IPS DF 6.9 (cell line): Measurements from ENCODE around the gene NFKB2.

Experiments used
- DNase-seq: peaks from one replicate; pipeline ENCODE4 v3.0.0-alpha.2; 2013; ENCODE audit warnings: low read depth, low spot score
- H3K27ac ChIP-seq: one replicate; pipeline ENCODE4 v1.5.1; 2013; ENCODE audit warnings: low read length, control low read depth
- H3K27me3 ChIP-seq: 2 replicates; pipeline ENCODE4 v1.6.1; 2013; ENCODE audit warnings: mild to moderate bottlenecking, low read length; ENCODE audit not compliant: control insufficient read depth, insufficient read depth
- H3K36me3 ChIP-seq: 2 replicates; pipeline ENCODE4 v1.6.1; 2013; ENCODE audit warnings: low read length; ENCODE audit not compliant: control insufficient read depth, insufficient read depth
- H3K4me1 ChIP-seq: 2 replicates; pipeline ENCODE4 v1.6.1; 2013; ENCODE audit warnings: low read length; ENCODE audit not compliant: control insufficient read depth, insufficient read depth
- H3K4me3 ChIP-seq: 2 replicates; pipeline ENCODE4 v1.5.1; 2013; ENCODE audit warnings: mild to moderate bottlenecking, low read length
- H3K9me3 ChIP-seq: 2 replicates; pipeline ENCODE4 v1.6.1; 2013; ENCODE audit warnings: low read length, inconsistent platforms; ENCODE audit not compliant: control insufficient read depth, insufficient read depth
- WGBS: extraction: QIAGEN DNeasy Blood & Tissue Kit; methylation state at CpG from one replicate; pipeline ENCODE4 v1.1.7; 2013; ENCODE audit warnings: mixed read lengths, missing lambda C conversion rate; ENCODE audit not compliant: insufficient read length, insufficient coverage; 5-methylcytosine and 5-hydroxymethylcytosine counted together

NFKB2 gene

GRCh38 chr10:102423372-102423968 is 28.0 kb downstream of the NFKB2 start:
- H3K36me3 ChIP-seq: peaks cover 5% of the 10 kb centered on the region
- peaks cover 5% of the 10 kb centered on the region for H3K4me1 ChIP-seq
- no peaks in the 10 kb centered on the region for H3K27me3 ChIP-seq
- no peak for DNase-seq
- H3K4me3 ChIP-seq: no peak overlapping the region
- H3K27ac ChIP-seq: no peak overlapping the region
- no CpG with 5 or more reads among the region's 13 CpGs for WGBS
- no peaks in the 10 kb centered on the region for H3K9me3 ChIP-seq

- Histone ChIP-seq H3K27ac (no peak overlapping the region), H3K4me3 (no peak overlapping the region), H3K9me3 (no peaks in the 10 kb centered on the region), H3K4me1 (peaks cover 3% of the 10 kb centered on the region; the same call in 1 of the 2 replicates), H3K36me3 (peaks cover 5% of the 10 kb centered on the region), H3K27me3 (no peaks in the 10 kb centered on the region)
- DNase-seq: no peak
- no CpG with 5 or more reads among the region's 9 CpGs for WGBS
Observed at GRCh38 chr10:102424145-102424544, 28.6 kb downstream of the NFKB2 start.

- H3K27ac ChIP-seq: no peak overlapping the region
Observed at GRCh38 chr10:102424916-102425315, 29.4 kb downstream of the NFKB2 start.

GRCh38 chr10:102425444-102425843 is 29.9 kb downstream of the NFKB2 start:
- no CpG with 5 or more reads among the region's 1 CpG for WGBS
- no peaks in the 10 kb centered on the region for H3K9me3 ChIP-seq
- no peak overlapping the region for H3K27ac ChIP-seq

More at GRCh38 chr10:102424916-102425315, 29.4 kb downstream of the NFKB2 start:
- H3K9me3 ChIP-seq: no peaks in the 10 kb centered on the region
- H3K27me3 ChIP-seq: no peaks in the 10 kb centered on the region
- H3K4me3 ChIP-seq: no peak overlapping the region
- H3K36me3 ChIP-seq: peaks cover 5% of the 10 kb centered on the region
- peaks cover 3% of the 10 kb centered on the region; the same call in 1 of the 2 replicates for H3K4me1 ChIP-seq
- no CpG with 5 or more reads among the region's 6 CpGs for WGBS
- no peak for DNase-seq

GRCh38 chr10:102426803-102427287 is 31.3 kb downstream of the NFKB2 start:
- WGBS: no CpG with 5 or more reads among the region's 7 CpGs
- Histone ChIP-seq H3K27me3 (no peaks in the 10 kb centered on the region), H3K27ac (no peak overlapping the region), H3K4me3 (no peak overlapping the region), H3K4me1 (peaks cover 3% of the 10 kb centered on the region; the same call in 1 of the 2 replicates), H3K9me3 (no peaks in the 10 kb centered on the region), H3K36me3 (peaks cover 5% of the 10 kb centered on the region)
- no peak for DNase-seq

More at GRCh38 chr10:102425444-102425843, 29.9 kb downstream of the NFKB2 start:
- Histone ChIP-seq H3K4me1 (peaks cover 3% of the 10 kb centered on the region; the same call in 1 of the 2 replicates), H3K27me3 (no peaks in the 10 kb centered on the region), H3K4me3 (no peak overlapping the region), H3K36me3 (peaks cover 5% of the 10 kb centered on the region)
- no peak for DNase-seq

GRCh38 chr10:102429468-102429867 is 34.0 kb downstream of the NFKB2 start:
- H3K9me3 ChIP-seq: no peaks in the 10 kb centered on the region
- no peaks in the 10 kb centered on the region for H3K36me3 ChIP-seq
- H3K27ac ChIP-seq: no peak overlapping the region
- H3K4me3 ChIP-seq: no peak overlapping the region
- no peaks in the 10 kb centered on the region for H3K4me1 ChIP-seq
- no peak for DNase-seq
- WGBS: no CpG with 5 or more reads among the region's 8 CpGs
- peaks cover 11% of the 10 kb centered on the region for H3K27me3 ChIP-seq

GRCh38 chr10:102431452-102432124 is 36.1 kb downstream of the NFKB2 start:
- peaks cover 24% of the 10 kb centered on the region for H3K27me3 ChIP-seq
- H3K4me3 ChIP-seq: peak overlapping the region; percentile 57; the same call in 1 of the 2 replicates
- no peak for DNase-seq
- H3K9me3 ChIP-seq: no peaks in the 10 kb centered on the region
- no CpG with 5 or more reads among the region's 4 CpGs for WGBS
- H3K4me1 ChIP-seq: peaks cover 2% of the 10 kb centered on the region; the same call in 1 of the 2 replicates
- no peak overlapping the region for H3K27ac ChIP-seq
- no peaks in the 10 kb centered on the region for H3K36me3 ChIP-seq

GRCh38 chr10:102432162-102432950 is 36.9 kb downstream of the NFKB2 start, which contains the start of gene CUEDC2:
Gene CUEDC2, minus strand, starts transcription at chr10:102432574. Its CDS starts 7,386 bp downstream, at chr10:102425188.
- Histone ChIP-seq H3K27ac (no peak within 1 kb of the TSS), H3K4me3 (peak within 1 kb of the TSS; percentile 57; the same call in 1 of the 2 replicates), H3K36me3 (no peaks in the 10 kb centered on the region), H3K4me1 (peaks cover 2% of the 10 kb centered on the region; the same call in 1 of the 2 replicates), H3K27me3 (peaks cover 24% of the 10 kb centered on the region), H3K9me3 (no peaks in the 10 kb centered on the region)
- DNase-seq: peak; percentile 98
- WGBS: no CpG with 5 or more reads among the region's 52 CpGs

GRCh38 chr10:102433619-102434046 is 38.1 kb downstream of the NFKB2 start:
- no peak overlapping the region for H3K27ac ChIP-seq
- no CpG with 5 or more reads among the region's 5 CpGs for WGBS

More at GRCh38 chr10:102433619-102434046, 38.1 kb downstream of the NFKB2 start:
- no peaks in the 10 kb centered on the region for H3K9me3 ChIP-seq
- H3K4me1 ChIP-seq: peaks cover 2% of the 10 kb centered on the region; the same call in 1 of the 2 replicates
- no peak overlapping the region for H3K4me3 ChIP-seq
- H3K36me3 ChIP-seq: no peaks in the 10 kb centered on the region
- no peak for DNase-seq
- H3K27me3 ChIP-seq: peaks cover 24% of the 10 kb centered on the region
